Liver (tissue), 3 donors: Measurements from ENCODE around the gene NOS1AP.

ENCODE experiments used
- MAX ChIP-seq: IDR thresholded peaks from 2 replicates; pipeline ENCODE4 v1.6.1; 2016; ENCODE audit warnings: antibody characterized with exemption
- RAD21 ChIP-seq, 2 donors: IDR thresholded peaks; 2 replicates each; pipeline ENCODE4 v1.6.1; 2016; ENCODE audit warnings: antibody characterized with exemption in 2 of 2, mild to moderate bottlenecking in 2 of 2
- RXRA ChIP-seq, 2 donors: IDR thresholded peaks; 2 replicates each; pipeline ENCODE4 v1.6.1; 2017 to 2018; ENCODE audit warnings: antibody characterized with exemption in 2 of 2, mild to moderate bottlenecking in 1 of 2
- SP1 ChIP-seq: IDR thresholded peaks from 2 replicates; pipeline ENCODE4 v1.6.1; 2018; ENCODE audit warnings: antibody characterized with exemption, mild to moderate bottlenecking
- TAF1 ChIP-seq: conservative IDR thresholded peaks from 2 replicates; pipeline ENCODE4 v1.6.1; 2016; ENCODE audit warnings: antibody characterized with exemption, mild to moderate bottlenecking
- TF ChIP-seq, protein P1 (sequence below): IDR thresholded peaks from 2 replicates; pipeline ENCODE4 v1.6.1; 2016; ENCODE audit warnings: antibody characterized with exemption
- TF ChIP-seq, protein P2 (sequence below): fragments of 150-350 bp; IDR thresholded peaks from 2 replicates; pipeline ENCODE4 v1.5.1; 2017; ENCODE audit warnings: improper control_type of control experiment, low read depth, low read length; ENCODE audit not compliant: missing input control
- donor health status: healthy.
- donor health status: healthy.

- TF ChIP-seq RXRA (IDR thresholded peaks at IDR 0.05) (no peak), MAX (no peak), RAD21 (IDR thresholded peaks at IDR 0.05) (no peak), SP1 (no peak), TAF1 (no peak)
- TF ChIP-seq, protein P1, sequence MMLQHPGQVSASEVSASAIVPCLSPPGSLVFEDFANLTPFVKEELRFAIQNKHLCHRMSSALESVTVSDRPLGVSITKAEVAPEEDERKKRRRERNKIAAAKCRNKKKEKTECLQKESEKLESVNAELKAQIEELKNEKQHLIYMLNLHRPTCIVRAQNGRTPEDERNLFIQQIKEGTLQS, result no peak
- TF ChIP-seq, protein P2, sequence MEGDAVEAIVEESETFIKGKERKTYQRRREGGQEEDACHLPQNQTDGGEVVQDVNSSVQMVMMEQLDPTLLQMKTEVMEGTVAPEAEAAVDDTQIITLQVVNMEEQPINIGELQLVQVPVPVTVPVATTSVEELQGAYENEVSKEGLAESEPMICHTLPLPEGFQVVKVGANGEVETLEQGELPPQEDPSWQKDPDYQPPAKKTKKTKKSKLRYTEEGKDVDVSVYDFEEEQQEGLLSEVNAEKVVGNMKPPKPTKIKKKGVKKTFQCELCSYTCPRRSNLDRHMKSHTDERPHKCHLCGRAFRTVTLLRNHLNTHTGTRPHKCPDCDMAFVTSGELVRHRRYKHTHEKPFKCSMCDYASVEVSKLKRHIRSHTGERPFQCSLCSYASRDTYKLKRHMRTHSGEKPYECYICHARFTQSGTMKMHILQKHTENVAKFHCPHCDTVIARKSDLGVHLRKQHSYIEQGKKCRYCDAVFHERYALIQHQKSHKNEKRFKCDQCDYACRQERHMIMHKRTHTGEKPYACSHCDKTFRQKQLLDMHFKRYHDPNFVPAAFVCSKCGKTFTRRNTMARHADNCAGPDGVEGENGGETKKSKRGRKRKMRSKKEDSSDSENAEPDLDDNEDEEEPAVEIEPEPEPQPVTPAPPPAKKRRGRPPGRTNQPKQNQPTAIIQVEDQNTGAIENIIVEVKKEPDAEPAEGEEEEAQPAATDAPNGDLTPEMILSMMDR, result no peak
Measured at GRCh38 chr1:162416215-162416614, 346.7 kb downstream of the NOS1AP start.
